Measurements from ENCODE around the gene GNB1L.

Gene GNB1L, protein sequence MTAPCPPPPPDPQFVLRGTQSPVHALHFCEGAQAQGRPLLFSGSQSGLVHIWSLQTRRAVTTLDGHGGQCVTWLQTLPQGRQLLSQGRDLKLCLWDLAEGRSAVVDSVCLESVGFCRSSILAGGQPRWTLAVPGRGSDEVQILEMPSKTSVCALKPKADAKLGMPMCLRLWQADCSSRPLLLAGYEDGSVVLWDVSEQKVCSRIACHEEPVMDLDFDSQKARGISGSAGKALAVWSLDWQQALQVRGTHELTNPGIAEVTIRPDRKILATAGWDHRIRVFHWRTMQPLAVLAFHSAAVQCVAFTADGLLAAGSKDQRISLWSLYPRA

DNA sequence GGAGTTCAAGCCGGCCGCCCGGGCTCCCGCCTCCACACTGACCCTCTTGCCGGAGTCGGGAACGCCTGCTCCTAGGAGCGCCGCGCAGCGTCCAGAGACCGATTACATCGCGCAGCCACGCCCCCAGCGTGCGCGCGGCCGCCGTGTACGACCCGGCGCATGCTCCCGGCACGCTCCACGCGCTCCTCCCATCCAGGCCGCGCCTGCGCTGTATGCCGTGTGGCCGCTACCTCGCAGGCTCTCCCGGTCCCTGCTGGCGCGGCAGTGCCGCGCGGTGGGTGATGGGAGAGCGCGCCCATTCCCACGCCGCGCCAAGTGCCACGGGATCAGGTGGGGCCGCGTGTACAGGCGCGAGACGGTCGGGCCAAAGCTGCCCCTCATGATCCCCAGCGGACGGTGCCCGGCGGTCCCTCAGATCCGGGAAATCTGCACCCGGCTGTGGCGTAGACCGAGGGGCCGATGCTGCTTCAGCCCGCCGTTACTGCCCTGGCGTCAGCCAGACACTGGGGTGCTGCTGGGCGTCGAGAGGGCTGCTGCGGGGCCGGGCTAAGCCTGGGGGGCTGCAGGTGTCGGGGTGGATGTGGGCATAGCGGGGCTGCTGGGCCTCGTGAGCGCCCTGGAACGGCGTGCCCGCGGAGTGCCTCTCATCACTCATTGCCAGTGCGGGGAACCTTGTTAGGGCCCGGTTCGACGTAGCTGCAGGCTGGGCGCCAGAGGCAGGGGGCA lies at the start of gene GNB1L, which contains the start of gene RTL10:
Gene GNB1L, minus strand, starts transcription at position 97 of the 726 bp plus-strand sequence. CDS start 33,519 bp downstream, outside the sequence.
Gene RTL10, minus strand, starts transcription at position 97 of the 726 bp plus-strand sequence. CDS start 2,613 bp downstream, outside the sequence.
- intact Hi-C loops (cut with DNase I) = no loop called here

DNA sequence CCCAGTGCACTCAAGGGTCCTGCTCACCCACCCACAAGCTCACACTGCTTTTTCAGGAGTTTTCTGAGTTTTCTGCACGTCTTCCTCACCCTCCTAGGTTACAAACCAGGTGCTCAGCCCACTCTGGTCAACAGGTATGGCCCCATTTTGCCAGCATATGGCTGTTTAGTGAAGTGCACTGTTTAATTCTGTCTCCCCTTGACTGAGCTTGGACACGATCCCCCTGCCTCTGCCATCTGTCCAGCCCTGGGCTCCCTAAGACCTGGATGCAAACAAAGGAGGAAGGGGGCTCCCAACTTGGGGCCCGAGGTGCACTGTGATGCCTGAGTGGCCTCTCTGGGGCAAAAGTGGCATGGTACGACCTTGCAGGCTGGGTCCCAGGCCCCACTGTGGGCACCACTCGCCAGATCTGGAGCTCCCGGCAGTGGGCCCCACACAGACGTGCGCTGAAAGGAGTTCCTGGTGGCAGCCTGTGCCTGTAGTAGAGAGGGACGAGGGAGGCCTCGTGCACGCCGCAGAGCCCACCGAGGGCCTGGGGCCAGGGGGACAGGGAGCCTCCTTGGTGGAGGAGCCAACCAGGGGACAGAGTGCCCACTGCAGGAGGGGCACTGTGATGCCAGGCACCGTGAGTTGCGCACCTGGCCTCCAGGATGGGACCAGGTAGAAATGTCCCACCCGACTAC lies 49.6 kb upstream of the GNB1L start:
- no peak for DNase-seq

More for the DNA sequence above, at the start of gene GNB1L, which contains the start of gene RTL10:
- peak; percentile 89 to 99 (median 94) for DNase-seq

DNA sequence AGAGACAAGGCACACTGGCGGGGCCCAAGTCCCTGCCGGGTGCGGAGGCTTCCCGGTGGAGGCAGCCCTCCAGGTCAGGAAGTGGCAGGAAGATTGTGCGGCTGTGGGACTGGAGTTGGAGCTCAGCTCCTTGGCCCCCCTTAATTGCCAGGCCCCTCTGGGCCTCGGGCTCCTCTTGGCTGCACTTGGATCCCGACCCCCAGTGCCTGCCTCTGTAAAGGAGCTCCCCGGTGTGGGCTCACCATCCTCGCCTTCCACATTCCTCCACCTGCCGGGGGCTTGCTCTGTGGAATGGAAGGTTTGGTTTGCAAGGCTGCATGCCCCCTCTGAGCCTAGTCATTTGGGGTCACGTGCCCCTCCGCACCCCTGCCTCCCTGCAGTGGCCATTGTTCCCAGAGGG lies 48.8 kb upstream of the GNB1L start:
- no peak for DNase-seq
- intact Hi-C loops (cut with DNase I) = no loop called here

More for the DNA sequence above, 49.6 kb upstream of the GNB1L start:
- intact Hi-C loops (cut with DNase I) = no loop called here

DNA sequence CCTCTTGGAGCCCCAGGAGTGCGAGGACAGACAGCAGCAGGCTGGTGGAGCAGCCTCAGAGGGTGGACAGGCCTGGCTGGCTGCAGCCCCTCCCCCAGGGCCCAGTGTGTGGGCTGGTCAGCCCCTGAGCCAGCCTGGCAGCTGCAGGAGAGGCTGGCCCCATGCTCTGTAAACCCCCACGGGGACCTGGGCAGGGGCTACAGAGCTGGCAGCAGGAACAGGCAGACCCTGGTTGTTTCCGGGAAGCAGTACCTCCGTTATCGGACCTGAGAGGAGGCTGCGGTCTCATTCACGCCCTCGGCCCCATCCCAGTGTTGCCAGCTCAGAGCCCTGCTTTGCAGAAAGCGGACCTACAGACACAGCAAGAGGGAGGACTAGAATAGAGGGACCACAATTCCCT lies 48.4 kb upstream of the GNB1L start:
- no peak for DNase-seq
- intact Hi-C loops (cut with DNase I) = no loop called here

DNA sequence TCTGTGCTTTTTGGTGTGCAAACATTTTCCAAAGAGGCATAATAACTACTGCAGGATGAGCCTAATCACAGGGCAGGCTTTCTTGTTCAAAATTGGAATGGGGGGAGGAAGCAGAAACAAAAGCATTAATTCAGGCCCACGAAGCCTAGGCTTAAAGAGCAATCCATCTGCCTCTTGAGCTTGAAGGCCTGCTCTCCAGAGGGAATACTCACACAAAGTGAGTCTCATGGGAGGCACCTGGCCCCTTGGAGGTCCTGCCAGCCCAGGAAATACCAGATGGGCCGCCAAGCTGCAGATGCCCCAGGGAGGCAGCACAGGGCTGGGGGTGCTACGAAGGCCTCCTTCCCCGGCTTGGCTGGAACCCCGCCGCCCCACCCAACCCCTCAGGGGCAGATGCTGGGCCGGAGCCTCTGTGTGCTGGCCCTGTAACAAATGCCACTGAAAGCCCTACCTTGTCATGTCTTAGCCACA lies 47.6 kb upstream of the GNB1L start:
- DNase-seq = peak in 1 of 10 donors; percentile 66
- intact Hi-C loops (cut with DNase I) = no loop called here

DNA sequence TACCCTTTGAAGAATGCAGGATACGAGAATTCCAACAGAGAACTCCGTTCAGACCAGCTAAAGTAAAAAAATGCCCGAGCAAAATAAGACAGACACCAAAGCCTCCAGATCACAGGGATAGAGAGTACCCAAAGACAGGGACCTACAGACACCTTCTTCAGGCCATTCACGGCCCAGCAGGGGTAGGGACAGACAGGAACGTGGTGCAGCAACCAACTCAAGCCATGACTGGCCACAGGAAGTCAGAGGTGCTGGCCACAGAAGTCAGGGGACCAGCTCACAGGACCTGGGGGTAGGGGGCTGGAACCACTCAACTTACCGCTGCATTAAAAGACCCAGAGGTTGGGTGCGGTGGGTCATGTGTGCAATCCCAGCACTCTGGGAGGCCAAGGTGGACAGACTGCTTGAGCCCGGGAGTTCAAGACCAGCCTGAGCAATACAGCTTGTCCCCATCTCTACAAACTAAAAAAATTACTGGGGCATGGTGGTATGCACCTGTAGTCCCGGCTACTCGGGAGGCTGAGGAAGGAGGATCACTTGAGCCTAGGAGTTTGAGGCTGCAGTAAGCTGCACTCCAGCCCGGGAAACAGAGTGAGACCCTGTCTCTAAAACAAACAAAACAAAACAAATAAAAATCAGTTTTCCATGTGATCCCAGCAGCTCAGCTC lies 47.0 kb upstream of the GNB1L start:
- DNase-seq = no peak
- intact Hi-C loops (cut with DNase I) = no loop called here

DNA sequence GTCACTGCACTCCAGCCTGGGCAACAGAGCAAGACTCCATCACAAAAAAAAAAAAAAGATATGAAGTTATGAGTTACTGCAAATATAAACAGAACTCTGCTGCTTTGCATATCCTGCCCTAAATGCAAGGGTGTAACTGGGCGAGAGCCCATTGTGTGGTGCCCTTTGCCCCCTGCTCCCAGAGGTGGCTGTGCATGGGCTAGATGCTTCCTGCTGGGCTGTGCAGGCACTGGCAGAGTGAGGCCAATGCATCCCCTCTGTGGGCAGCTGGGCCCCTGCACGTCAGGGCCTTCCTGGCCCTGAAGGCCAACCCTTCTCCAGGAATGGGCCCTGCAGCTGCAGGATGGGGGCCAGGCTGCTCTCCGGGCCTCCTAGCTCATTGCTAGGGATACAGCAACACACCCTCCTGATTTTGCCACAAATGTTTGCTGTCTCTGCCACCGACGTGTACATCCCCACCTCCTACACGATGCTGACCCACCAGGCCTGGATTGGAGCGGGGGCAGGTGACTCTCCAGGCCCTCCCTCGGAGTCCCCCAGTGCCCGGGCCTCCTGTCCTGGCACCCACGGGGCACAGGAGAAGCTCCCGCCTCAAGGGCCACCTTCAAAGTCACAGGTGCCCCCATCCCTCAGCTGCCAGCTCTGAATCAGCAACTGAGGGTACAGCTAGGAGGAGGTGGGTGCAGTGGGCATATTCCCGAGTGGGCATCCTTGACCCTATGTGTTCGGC lies 46.2 kb upstream of the GNB1L start:
- no peak for DNase-seq
- intact Hi-C loops (cut with DNase I) = no loop called here

DNA sequence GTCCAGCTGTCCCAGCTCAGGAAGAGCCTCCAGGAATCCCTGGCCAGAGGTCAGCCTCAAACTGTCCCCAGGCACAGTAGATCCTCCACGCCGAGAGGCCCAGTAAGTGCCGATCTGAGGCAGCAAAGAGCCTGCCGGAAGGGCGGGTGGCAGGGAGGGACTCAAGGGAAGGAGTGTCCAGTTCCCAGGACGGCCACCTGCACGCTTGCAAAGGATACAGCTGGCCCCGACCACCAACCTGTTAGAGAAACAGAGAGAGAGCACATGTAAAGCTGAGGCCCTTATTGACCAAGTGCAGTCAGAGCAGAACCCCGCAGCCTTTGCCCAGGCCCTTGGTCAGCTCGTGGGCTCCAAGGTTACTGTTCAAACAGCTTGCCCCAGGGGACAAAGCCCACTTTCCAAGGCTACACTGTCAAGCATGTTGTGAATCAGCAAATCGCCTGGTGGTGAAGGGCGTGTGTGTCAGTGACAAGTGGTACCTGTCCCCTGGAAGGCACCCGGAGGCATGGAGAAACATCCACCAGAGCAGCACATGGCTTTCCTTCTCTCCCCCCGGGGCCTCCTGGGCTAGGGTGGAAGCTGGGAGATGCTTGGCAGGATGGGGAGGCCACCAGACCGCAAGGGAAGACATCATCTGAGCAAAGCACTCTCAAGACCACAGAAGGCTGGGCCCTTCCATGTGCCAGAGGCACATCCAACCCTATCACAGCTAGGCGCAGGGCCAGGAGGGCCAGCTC lies 44.3 kb upstream of the GNB1L start:
- no peak for DNase-seq
- intact Hi-C loops (cut with DNase I) = no loop called here

DNA sequence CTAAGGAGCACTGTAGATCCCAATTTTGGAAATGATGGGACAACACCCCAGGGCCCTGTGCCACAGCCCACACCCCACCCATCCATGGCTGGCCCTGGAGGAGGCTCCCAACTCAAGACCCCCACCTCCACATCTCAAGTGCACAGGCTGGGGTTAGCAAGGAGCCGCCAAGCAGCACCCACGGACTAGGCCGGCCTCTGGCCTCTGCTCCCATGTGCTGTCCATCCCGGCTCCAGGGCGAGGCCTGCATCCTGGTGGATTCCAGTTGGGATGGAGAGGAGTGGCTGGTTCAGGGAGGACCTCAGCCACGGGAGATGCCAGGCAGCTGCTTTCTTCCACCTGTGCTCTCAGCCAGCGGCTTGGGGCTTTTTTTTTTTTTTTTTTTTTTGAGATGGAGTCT lies 43.5 kb upstream of the GNB1L start:
- DNase-seq = no peak

DNA sequence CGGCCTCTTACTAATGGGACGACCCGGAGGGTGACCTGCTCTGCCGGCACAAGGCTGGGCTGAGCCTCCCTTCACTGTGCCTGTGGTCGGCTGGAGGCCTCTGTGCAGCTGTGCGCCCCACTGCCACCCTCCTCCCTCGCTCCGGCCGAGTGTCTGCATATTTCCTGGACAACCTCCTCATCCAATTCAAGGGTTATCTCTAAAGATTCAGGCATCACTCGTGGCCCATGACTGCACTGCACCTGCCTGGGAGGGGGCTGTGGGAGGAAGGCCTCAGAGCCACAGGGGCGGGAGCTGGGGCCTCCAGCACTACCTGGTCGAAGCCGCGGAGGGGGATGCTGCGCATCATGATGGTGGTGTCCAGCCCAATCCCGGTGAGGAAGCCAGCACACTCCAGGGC lies 43.1 kb upstream of the GNB1L start:
- DNase-seq = peak in 1 of 10 donors; percentile 27
- intact Hi-C loops (cut with DNase I) = no loop called here

More for the DNA sequence above, 43.5 kb upstream of the GNB1L start:
- intact Hi-C loops (cut with DNase I) = no loop called here

DNA sequence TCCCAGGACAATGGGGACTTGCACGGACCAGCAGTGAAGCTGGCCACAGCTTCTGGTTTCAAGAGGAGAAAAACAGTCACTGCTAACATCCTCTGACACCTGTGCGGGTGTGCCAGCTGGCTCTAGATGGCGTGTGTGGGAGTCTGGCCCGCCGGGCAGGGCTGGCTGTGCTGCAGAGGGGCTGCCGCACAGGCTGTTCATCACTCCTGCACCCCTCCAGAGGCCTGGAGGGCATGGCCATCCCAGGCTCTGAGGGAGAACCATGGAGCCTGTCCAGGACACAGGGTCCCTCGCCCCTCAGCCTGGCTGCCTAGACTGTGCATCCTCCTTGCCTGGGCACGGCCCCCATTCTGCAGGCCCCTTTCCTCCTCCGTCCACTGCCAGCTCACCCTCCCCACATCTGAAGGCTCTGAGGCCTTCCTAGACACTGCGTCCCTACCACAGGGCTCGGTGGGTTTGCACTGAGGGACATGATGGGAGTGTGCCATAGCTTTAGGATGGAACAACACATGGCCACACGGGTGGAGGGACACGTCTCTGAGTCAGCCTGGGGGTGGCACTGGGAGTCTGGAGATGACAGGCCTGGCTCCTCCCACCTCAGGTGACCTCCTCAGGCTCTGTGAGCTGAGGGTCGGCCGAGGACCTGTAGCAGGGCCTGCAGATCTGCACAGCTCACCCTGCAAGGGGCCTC lies 42.1 kb upstream of the GNB1L start:
- intact Hi-C loops (cut with DNase I) = no loop called here
- DNase-seq = peak in 7 of 10 donors; percentile 56 to 94 (median 64)

DNA sequence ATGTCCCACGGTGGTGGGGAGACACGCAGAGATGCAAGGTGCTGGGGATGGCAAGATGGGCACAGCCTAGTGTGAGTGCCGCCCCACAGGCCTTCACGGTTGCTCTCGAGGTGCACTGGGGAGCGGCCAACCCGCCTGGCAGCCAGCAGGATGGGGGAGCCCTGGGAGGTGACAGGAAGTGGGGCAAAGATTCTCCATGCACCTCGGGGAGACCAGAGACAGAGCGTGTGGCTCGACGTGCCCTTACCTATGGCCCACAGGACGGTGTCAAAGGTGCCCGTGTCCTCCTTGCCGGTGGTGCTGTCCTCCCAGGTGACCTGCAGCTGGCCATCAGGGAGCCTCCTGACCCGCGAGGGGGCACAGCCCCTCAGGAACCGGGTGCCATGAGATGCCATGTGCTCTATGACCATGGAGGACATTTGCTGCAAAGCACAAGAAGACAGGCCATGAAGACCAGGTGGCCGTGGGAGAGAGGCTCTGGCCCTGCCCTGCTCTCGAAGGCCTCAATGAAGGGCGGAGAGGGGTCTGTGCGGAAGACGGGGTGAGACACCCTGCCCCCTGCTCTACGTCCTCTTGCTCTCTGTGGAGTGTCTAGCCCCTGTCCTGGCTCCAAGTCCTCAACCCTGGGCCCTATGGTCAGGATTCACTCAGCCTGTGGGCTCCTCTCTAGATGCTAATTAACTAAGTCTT lies 40.6 kb upstream of the GNB1L start:
- no peak for DNase-seq
- intact Hi-C loops (cut with DNase I) = no loop called here

DNA sequence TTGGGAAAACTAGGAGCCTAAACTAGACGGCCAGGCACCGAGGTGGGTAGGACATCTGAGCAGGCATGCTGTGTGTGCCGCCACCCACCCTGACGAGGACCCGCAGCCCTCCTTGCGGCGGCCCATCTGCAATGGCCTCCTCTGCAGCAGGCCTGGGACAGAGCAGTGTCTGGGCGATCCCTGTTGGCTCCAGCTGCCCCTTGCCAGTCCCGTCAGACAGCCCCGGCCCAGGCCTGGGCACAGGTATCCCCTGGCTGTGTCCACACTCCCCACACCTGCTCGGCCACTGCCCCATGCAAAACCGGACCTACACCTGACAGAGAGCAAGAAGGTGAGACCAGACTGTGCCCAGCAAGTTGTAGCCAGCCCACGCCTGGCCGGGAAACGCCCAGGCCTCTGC lies 38.7 kb upstream of the GNB1L start:
- intact Hi-C loops (cut with DNase I) = no loop called here
- no peak for DNase-seq

DNA sequence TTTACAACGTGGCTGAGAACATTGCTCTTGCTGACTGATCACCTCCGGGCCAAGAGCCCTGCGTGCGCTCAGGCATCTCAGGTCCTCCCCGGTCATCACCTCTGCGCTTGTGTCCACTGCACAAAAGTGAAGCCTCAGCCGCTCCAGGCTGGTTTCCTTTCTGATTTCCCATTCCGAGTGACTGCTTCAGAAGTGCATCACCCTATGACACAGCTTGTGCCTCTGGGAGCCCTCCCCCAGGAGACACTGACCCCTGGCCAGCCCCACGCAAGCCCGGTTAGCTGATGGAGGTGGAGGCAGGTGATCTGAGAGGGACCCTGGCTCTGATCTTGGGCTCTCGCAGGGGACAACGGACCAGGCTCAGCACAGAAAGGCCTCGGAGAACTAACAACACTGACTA lies 38.3 kb upstream of the GNB1L start:
- DNase-seq = no peak
- intact Hi-C loops (cut with DNase I) = no loop called here

DNA sequence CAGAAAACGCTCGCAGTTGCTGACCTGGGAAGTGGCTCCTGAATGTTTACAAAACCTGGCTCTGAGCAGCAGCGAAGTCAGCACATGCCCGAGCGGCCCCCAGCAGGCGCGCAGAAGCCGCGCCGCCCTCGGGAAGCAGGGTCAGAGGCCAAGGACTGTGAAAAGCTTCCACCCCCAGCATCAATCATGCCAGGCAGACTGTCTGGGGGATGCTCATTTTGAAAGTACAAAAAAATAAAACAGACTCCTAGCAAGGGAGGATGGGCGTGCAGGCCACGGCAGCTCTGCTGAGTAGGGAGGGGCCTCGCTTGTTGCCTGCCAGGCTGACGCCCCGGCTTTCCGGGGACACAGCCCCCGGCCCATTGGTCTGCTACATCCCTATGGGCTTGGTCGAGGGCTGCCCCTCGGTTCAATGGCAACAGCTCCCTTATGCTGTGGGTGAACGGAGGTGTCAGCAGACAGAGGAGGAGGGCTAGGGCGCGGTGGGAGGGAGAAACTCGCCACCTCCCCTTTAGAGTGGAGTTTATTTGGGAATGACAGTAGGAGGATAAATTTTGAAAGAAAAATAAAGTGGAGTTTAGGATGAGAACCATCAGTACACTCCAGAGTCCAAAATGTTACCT lies 37.7 kb upstream of the GNB1L start:
- intact Hi-C loops (cut with DNase I) = no loop called here
- no peak for DNase-seq

DNA sequence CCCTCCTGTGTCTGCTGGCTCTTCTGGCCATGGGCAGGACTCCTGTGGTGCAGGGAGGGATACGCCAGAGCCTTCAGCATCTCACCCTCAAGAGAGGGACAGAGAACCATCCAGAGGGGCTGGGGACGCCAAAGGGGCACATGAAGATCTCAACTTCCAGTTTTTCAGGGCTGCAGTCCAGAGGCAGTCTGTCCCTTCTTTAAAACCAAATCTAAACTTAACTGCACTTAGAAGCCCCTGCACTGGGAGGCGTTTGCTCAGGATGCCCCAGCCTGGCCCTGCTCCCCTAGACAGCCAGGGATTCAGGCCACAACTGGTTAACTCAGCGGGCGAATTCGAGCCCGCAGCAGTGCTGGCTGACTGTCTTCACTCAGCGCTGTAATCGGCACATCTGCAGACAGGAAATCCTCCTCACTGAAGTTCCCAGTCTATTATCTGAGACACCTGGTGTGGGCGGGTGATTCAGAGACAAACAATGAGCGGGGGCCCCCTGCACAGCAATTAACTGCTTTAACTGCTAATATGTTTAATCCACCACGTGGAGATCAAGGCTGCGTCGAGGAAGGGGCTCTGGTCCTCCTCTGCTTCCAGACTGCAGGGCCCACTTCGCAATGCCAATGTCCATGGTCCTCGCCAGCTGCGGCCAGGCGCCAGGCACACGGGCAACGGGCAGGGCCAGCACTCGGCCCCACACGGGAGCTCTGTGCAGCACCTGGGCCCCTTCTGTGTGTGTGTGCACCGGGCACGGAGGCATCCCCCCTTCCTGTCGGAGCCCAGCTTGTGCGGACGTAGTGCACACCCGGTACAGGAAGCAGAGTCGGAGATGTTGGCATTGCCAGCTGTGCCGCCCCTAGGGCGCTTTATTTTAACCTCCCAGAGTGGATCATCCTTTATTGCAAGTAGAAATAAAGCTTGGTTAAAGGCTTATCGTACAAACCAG lies 36.9 kb upstream of the GNB1L start:
- no peak for DNase-seq
- intact Hi-C loops (cut with DNase I) = no loop called here
